Body of pancreas (tissue), 4 donors: ENCODE results near the gene BIRC6.

Experiments
- CTCF ChIP-seq, 7 experiments: fragments of 450-650 bp in 4 of 7; fragments of 200-600 bp in 3 of 7; sonication (generic) in 3 of 7; IDR thresholded peaks; one replicate each; pipeline ENCODE4 v1.5.1; 2016 to 2019; ENCODE audit warnings: antibody characterized with exemption in 7 of 7
- POLR2A ChIP-seq, 3 donors: fragments of 450-650 bp; IDR thresholded peaks; one replicate each; pipeline ENCODE4 v1.6.1; 2016; ENCODE audit warnings: antibody characterized with exemption in 3 of 3, mild to moderate bottlenecking in 2 of 3

DNA sequence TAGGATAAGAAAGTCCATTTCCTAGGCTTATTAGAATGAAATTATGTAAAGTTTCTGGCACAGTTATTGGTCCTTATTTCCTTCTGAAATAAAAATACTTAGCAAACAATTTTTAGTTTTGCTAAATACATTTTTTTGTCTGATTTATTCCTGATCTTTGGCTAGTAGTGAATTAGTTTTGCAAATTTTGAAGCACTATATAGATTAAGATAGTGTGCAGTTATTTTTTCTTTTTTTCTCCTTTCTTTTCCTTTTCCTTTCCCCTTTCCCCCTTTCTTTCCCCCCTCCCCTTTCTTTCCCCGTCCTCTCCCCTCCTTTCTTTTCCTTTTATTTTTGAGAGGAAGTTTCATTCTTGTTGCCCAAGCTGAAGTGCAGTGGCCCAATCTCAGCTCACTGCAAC, 59.7 kb downstream of the BIRC6 start:
- TF ChIP-seq POLR2A (IDR thresholded peaks at IDR 0.05) (no peak), CTCF (IDR thresholded peaks at IDR 0.05) (no peak)
